DMS114 treated with DMSO at 0.1 percent for 48 hours (cell line): ENCODE results near the gene FOXE1.

ENCODE experiments used
- DNase-seq: peaks from one replicate; lab custom pipeline; 2025; ENCODE audit not compliant: unreplicated experiment; lab: John Stamatoyannopoulos, UW

Gene FOXE1

DNA sequence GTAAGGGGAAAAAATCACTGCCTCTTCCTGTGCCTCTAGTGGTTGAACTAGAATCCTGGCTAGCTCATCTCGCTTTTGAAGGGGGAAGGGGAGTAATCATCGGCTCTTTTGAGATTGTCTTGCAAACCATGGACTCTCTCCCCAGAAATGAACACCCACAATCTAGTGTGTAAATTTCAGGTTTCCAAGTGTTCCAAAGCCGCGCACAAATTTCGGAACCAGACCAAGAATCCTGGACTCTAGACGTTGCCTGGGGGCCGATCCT lies 4.9 kb upstream of the FOXE1 start:
- peak; percentile 28 for DNase-seq

DNA sequence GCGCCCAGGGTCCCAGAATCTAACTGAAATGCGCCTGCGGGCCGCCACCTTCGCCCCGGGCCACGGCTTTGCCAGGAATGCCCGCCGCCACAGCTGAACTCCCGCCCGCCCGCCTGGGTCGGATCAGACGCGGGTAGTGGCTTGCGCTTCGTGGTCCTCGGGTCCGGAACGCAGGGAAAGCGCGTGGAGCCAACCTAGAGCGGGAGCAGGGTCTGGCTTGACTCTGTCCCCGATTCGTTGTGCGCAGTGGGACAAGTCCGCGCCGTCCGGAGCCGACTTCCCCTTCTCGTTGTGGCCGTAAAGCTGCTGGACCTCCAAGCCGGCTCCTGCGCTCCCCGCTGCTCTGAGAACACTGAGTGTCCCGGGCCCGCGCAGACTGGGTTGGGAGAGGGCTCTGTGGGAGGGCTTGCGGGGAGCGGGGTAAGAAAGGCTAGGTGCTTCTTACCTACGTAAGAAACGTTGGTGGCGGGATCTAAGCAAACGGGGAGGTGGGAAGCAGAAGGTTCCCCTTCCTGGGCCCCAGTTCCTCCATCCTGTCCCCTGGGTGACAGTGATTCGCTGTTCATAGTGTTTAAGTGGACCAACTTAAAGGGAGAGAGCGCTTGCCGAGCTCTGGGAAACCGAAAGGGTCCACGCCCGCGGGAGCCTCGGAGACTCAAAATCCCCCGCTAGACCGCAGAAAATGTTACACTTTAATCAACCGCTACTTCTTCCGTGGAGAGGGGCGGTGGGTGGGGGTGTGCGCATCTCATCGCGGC lies 4.4 kb upstream of the FOXE1 start:
- DNase-seq: no peak

GRCh38 chr9:97849980-97850379 lies 3.0 kb upstream of the FOXE1 start:
- no peak for DNase-seq

- DNase-seq: no peak
These were observed 2.1 kb upstream of the FOXE1 start for GRCh38 chr9:97850746-97851445.

GRCh38 chr9:97851446-97851883 lies 1.6 kb upstream of the FOXE1 start:
- no peak for DNase-seq

DNA sequence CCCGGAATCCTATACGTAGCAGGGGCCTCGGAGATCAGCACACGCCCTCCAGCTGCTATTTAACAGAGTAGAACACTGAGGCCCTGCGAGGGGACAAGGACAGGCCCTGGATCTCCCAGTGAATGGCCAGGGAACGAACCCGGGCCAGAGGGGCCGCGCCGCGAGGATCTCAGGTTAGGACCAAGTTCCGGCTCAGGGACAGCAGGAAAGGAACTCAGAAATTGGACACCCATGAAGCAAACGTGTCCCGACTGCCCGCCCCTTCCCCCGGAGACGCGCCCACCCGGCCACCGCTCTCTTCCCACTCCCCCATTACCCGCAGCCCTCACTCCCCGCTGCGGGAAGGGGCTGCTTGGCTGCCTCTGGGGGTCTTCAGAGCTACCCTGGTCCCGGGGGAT lies 1.0 kb upstream of the FOXE1 start:
- no peak for DNase-seq

GRCh38 chr9:97852399-97853055 lies 499 bp upstream of the FOXE1 start:
- DNase-seq: no peak

- DNase-seq: peak; percentile 21
These were observed 1.0 kb downstream of the FOXE1 start for GRCh38 chr9:97853844-97854695.

DNA sequence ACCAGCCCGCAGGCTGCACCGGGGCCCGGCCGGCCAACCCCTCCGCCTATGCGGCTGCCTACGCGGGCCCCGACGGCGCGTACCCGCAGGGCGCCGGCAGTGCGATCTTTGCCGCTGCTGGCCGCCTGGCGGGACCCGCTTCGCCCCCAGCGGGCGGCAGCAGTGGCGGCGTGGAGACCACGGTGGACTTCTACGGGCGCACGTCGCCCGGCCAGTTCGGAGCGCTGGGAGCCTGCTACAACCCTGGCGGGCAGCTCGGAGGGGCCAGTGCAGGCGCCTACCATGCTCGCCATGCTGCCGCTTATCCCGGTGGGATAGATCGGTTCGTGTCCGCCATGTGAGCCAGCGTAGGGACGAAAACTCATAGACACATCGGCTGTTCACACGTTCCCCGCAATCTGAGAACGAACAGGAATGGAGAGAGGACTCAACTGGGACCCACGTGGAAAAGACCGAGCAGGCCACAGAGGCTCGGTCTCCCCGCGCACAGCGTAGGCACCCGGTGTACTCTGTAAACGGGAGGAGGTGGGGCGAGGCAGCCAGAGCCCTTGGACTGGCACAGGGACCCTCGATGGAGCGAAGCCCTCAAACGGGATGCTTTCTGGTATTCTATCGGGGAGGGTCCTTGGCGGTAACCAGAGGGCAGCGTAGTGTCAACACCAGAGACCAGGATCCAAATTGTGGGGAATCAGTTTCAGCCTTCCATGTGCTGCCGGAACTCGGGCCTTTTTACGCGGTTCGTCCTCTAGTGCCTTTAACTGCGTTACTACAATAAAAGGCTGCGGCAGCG lies 1.9 kb downstream of the FOXE1 start:
- no peak for DNase-seq

GRCh38 chr9:97855486-97855875 lies 2.5 kb downstream of the FOXE1 start:
- DNase-seq: no peak

DNA sequence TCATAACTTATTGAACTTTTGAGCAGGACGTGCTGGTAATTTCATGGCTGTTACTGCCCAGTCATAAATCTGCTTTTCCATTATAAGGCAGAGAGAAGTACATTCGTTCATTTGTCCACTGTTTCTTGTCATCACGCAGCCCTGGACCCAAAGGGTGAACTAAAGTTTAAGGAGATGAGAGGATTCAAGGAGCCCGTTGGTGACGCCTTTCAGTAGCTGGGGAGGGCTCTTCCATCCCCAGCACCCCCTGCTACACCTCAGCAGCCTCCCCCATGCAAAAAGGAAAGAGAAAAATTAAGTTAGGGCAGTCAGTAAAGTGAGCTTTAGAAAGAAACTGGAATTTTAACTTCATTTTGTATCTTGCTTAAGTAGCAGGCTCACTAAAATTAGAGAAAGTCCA lies 2.9 kb downstream of the FOXE1 start:
- no peak for DNase-seq

DNA sequence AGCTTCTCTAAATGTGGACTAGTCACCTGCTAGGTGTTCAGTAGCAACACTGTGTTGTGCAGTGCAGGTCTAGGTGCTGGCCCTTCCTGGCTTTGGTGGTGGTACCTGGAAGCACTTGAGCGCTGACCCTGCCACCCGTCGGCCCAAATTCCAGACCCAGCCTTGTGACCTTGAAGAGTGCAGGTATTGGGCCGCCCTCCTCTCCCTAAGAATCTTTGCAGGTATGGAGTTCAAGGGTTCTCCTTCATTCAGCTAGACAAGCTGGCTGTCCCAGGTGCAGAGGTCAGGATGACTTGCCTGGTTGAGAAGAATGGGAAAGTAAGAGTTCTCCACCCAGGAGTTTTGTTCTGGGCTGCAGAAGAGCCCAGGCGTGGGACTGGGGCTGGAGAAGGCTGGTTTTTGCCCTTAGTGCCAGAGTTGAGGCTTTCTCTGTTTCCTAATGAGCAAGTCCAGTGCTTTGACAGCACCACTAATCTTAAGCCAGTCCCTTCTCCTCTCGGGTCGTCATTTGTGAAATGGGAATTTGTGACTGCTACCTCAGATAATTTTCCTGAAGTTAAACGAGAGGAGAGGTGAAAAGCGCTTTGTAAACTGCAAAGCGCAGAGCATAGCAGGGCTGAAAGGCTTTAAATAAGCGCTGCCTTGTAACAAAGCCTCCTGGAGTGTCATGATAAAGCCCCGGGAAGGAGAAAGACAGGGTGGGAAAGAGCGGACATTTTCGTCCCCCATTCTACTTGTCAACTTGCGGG lies 4.0 kb downstream of the FOXE1 start:
- no peak for DNase-seq

GRCh38 chr9:97857606-97858392 lies 4.8 kb downstream of the FOXE1 start:
- DNase-seq: no peak

DNA sequence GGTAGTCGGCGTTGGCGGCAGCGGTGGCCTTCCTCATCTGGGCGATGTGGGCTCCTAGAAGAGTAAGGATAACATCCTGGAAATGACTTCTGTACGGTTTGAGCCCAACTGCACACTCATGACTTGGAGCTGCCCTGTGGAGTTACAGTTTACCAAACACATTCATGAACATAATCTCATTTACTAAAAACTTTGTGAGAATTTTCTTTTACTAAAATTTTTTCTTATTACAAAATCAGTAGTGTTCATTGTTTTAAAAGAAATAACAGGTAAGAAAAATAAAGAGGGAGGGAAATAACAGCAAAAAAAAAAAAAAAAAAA lies 5.3 kb downstream of the FOXE1 start:
- DNase-seq: no peak

- no peak for DNase-seq
These were observed 5.8 kb downstream of the FOXE1 start for GRCh38 chr9:97858826-97859225.

DNA sequence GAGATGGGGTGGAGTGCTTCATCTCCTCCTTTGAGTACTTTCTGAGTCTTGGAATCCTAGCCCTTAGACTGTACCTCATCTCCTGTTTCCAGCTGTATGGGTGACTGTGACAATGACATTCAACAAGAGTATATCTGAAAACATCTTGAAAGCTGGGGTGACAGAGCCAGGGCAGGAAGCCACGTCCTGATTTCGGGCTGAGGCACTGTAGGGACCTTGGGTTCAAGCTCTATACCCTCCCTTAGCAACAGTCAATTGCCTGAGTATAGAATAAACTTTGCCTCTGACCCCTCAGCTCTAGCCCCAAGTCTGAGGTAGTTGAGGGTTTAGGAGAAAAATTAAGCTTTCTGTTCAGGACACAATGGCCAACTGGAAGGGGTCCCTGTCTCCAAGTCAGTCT lies 6.3 kb downstream of the FOXE1 start:
- DNase-seq: no peak

GRCh38 chr9:97860451-97861147 lies 7.6 kb downstream of the FOXE1 start:
- no peak for DNase-seq

GRCh38 chr9:97861148-97861475 lies 8.1 kb downstream of the FOXE1 start:
- no peak for DNase-seq

DNA sequence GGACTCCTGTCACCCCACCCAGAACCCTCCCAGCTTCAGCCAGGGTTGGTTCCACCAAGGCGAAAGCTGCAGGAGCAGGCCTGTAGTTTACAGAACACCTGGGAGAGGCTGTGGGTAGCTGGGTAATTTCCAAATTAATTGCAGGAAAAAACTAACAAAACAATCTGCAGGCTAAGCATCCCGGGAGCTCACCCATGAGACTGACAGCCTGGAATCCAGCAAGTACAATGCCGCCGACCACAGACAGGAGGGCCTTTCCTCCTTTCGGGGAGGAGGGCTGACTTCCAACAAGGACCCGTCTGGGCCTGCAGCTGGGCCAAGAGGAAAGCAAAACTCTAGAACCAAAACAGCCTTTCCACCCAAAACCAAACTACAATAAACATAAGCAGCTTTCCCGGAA lies 10.3 kb downstream of the FOXE1 start:
- no peak for DNase-seq
